NOMO-1 treated with dmso at 0.1 percent for 144 hours (cell line): Measurements from ENCODE around the gene CA7.
"Not testable (repeated sequence)": the region's sequence is repeated elsewhere in the genome, so short reads cannot be mapped to it uniquely, and the experiment has no call there.

ENCODE experiments used
- DNase-seq: peaks from one replicate; lab custom pipeline; 2025; ENCODE audit not compliant: unreplicated experiment; lab: John Stamatoyannopoulos, UW

The CA7 gene

GRCh38 chr16:66846266-66846665 lies 2.1 kb downstream of the CA7 start:
- no peak for DNase-seq

- no peak for DNase-seq
These were observed 2.6 kb downstream of the CA7 start for GRCh38 chr16:66846831-66847230.

- no peak for DNase-seq
These were observed 3.4 kb downstream of the CA7 start for GRCh38 chr16:66847533-66848067.

GRCh38 chr16:66848172-66848571 lies 4.0 kb downstream of the CA7 start:
- DNase-seq = no peak

GRCh38 chr16:66849021-66849420 lies 4.8 kb downstream of the CA7 start:
- DNase-seq = no peak

GRCh38 chr16:66849549-66849948 lies 5.3 kb downstream of the CA7 start:
- no peak for DNase-seq

GRCh38 chr16:66850115-66850815 lies 6.1 kb downstream of the CA7 start:
- DNase-seq = peak; percentile 43

GRCh38 chr16:66851166-66851964 lies 7.2 kb downstream of the CA7 start:
- DNase-seq = no peak

- DNase-seq = no peak
These were observed 9.3 kb downstream of the CA7 start for GRCh38 chr16:66853261-66854139.

GRCh38 chr16:66856184-66856730 lies 12.0 kb downstream of the CA7 start:
- DNase-seq = no peak

- DNase-seq = no peak
These were observed 12.6 kb downstream of the CA7 start for GRCh38 chr16:66856801-66857200.

- DNase-seq = no peak
These were observed 13.2 kb downstream of the CA7 start for GRCh38 chr16:66857437-66857836.

- DNase-seq = no peak
These were observed 14.7 kb downstream of the CA7 start for GRCh38 chr16:66858740-66859396.

GRCh38 chr16:66859397-66860068 lies 15.3 kb downstream of the CA7 start:
- DNase-seq = no peak

GRCh38 chr16:66862023-66862520 lies 17.9 kb downstream of the CA7 start:
- no peak for DNase-seq

- no peak for DNase-seq
These were observed 19.5 kb downstream of the CA7 start for GRCh38 chr16:66863707-66864106.

GRCh38 chr16:66869424-66869823 lies 25.2 kb downstream of the CA7 start:
- DNase-seq = no peak

GRCh38 chr16:66871363-66871762 lies 27.1 kb downstream of the CA7 start:
- not testable (repeated sequence) for DNase-seq

GRCh38 chr16:66871840-66872239 lies 27.6 kb downstream of the CA7 start:
- no peak for DNase-seq

- no peak for DNase-seq
These were observed 28.3 kb downstream of the CA7 start for GRCh38 chr16:66872559-66872942.
